ENCODE data around the gene ARHGAP22.

Gene ARHGAP22

GRCh38 chr10:48512861-48513260 is 92.0 kb downstream of the ARHGAP22 start:
- DNase-seq (ENCODE audit: low read depth in 2 of 2) = no peak

DNA sequence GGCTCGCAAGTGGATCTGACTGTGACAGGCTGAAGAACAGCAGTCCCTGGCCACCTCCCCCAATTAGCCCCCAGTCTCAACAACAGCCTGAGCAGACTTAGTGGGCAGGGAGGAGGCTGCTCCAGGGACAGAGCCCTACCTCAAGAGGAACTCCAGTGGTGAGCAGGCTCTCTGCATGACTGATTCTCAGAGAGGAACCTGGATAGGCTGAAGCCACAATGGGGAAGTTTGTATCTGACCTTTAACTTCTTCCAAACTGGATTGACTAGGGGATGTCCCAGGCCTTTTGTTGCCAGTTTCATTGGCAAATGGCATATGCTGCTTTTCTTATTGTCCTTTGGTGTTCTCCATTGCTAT is 93.0 kb downstream of the ARHGAP22 start:
- no peak for DNase-seq (ENCODE audit: low read depth in 2 of 2)

- DNase-seq (ENCODE audit: low read depth in 2 of 2) = no peak
Observed at GRCh38 chr10:48511066-48511874, 93.6 kb downstream of the ARHGAP22 start.

- DNase-seq (ENCODE audit: low read depth in 2 of 2) = no peak
Observed at GRCh38 chr10:48509974-48510692, 94.7 kb downstream of the ARHGAP22 start.

DNA sequence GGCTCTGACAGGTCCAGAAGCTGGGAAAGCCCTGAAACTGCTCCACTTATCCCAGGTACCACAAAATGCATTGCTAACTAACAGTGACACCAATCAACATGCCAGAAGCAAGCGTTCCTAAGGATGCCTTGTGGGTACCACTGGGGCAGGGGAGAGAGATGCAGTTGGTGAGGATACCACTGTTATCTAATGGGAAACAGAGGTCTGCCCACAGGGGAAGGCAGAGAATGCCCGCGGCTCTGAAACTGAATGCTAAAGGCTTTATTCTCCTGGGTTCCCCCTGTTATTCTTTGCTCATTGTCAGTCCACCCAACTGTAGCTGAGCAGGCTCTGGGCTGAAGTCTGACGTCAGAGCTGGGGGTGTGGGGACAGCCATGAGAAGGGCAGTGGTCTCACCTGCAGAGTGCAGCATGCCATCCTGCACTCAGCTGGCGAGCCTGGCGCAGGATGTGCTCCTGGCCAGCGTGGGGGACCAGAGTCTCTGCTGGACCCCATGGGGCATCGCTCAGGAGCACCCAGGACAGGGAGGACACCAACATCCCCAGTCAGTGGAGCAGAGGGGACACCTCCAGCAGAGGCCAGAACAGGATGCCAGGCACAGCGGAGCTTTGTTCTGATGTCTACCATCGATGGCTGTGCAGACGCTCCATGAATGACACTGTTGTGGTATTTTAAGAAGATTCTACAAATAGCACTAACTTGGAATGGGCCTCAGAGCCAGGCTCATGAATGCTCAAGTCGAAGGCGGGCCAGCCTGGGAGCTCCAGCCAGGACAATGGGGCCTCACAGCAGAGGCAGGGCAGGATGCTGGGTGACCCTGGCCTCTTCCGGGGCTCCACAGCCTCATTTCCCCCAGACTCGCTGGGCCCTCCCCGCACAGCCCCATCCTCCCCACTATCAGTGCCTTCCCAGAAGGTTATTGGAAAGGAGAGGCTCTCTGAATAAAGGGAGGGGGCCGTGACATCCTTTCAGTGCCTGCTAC is 95.8 kb downstream of the ARHGAP22 start:
- no peak for DNase-seq (ENCODE audit: low read depth in 2 of 2)

DNA sequence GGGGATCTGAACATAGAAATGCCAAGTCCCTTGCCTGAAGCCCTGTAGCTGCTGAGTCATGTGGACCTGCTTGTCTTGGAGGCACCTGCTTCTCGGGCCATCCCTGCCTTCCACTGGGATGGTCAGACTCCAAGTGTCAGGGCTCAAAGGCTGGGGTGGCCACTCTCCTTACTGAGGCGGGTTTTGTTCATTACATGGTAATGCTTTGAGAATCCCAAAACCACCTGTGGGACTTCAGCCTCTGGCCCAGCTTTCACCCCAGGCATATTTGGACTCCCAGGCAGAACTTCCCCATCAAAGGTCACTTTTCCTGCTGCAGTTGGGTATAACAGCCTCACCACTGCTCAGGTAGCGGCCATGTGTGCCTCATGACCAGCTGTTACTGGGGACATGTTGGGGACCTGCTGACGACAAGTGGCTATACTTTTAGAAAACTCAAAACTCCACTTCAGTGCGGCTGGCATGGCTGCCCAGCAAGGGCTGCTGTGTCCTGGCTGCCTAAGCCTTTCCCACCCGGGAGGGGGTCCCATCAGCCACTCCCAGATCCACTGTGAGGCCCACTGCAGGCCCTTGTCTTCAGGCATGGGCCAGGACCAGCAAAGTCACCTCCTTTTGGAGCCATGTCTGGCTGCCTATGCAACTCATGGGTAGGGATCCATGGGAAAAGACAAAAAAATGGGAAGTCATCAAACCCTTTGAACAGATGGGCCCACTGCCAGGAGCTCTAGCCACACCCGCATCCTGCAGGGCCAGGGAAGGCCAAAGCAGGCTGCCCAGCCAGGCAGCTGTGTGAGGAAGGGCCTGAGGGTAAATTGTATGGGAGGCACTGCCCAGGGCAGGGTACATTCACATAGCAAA is 96.7 kb downstream of the ARHGAP22 start:
- DNase-seq (ENCODE audit: low read depth in 2 of 2) = no peak

GRCh38 chr10:48507494-48507893 is 97.4 kb downstream of the ARHGAP22 start:
- DNase-seq (ENCODE audit: low read depth in 2 of 2) = no peak

- no peak for DNase-seq (ENCODE audit: low read depth in 2 of 2)
Observed at GRCh38 chr10:48506147-48506917, 98.5 kb downstream of the ARHGAP22 start.

- DNase-seq (ENCODE audit: low read depth in 2 of 2) = no peak
Observed at GRCh38 chr10:48505394-48506112, 99.3 kb downstream of the ARHGAP22 start.

- no peak for DNase-seq (ENCODE audit: low read depth in 2 of 2)
Observed at GRCh38 chr10:48504141-48504885, 100.6 kb downstream of the ARHGAP22 start.

DNA sequence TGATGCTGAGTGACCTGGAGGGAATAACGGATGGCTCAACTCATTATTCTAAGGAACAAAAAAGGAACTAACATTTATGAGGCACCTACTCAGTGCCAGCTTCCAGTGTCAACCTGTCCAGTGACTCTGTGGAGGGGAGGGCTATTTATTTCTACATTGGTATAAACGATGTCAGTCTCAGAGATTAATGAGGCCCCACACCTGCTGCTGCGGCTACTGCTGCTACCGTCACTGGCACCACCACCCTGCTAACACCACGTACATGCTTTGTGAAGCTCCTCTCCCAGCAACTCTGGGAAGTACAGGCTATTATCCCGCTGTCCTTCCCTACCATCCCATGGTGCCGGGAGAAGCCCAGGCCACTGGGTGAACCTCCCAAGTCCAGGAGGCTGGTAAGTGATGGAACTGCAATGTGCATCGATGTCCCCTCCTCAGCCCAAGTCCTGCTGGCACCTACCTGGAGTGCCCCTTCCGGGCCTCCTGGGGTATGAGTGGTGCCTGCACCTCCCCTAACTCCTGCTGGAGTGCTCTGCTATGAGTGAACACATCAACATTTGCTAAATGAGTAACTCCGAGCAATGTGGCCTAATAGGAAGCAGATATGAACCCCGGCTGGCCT is 101.5 kb downstream of the ARHGAP22 start:
- no peak for DNase-seq (ENCODE audit: low read depth in 2 of 2)

GRCh38 chr10:48502791-48503190 is 102.1 kb downstream of the ARHGAP22 start:
- DNase-seq (ENCODE audit: low read depth in 2 of 2) = no peak

GRCh38 chr10:48501787-48502771 is 102.8 kb downstream of the ARHGAP22 start:
- DNase-seq (ENCODE audit: low read depth in 2 of 2) = no peak

DNA sequence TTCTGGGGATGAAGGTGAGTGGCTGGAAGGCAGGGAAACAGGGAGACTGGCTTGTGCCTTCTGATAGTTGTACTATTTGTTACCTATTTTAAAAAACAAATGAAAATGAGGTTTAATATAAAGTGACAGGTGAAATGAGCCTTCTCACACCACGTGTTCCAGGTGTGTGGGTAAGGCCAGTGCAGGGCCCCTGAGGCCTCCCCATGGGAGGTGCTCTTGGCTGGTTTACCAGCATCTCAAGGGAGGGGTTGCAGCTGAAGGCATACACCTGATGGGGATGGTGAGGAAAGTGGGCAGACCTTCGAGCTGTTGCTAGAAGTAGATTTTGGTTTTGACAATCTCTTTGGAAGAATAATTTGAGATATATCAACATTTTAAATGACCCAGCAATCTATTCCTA is 103.6 kb downstream of the ARHGAP22 start:
- DNase-seq (ENCODE audit: low read depth in 2 of 2) = no peak

- DNase-seq (ENCODE audit: low read depth in 2 of 2) = no peak
Observed at GRCh38 chr10:48500771-48501170, 104.1 kb downstream of the ARHGAP22 start.

DNA sequence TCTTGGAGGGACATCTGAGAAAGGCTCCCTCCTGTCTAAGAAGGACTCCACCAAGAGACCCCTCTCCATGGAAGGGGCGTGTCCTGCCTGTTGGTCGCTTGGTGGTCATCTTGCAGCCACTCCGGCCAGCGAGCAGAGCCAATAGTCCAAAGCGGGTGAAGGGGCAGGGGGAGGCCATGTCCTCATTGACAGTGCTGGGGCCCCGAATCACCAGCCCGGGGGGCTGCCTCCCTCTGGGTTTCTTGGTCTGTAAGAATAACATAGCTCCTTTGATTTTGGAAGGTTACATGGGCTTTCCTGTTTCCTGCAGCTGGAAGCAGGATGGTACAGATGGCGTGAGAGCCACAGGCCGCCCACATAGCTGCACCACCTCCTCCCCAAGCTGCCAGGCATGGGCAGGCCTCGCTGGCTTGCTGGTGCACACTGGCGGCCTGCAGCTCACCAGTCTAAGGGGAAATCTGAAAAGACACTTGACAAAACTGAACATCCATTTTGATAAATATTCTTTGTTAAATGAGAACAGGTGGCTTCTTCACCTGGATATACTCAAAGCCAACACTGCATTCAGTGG is 105.8 kb downstream of the ARHGAP22 start:
- no peak for DNase-seq (ENCODE audit: low read depth in 2 of 2)

Measured in activated CD8-positive, alpha-beta memory T cell treated with anti-CD3 and anti-CD28 coated beads for 4 hours (primary cell).